PC-9 (cell line): ENCODE results near the gene PNKD. TPM values are rescaled to one million over a fixed set of nuclear protein-coding genes. Genes with fewer than 3 reads are reported as not detected.

Source experiments
- BruUV-seq: library from RNA; stranded (reverse); fragments of 400-500 nt; replicated peaks from 2 replicates; lab custom pipeline; 2021; lab: Mats Ljungman, UMichigan
- CTCF ChIA-PET: fragments of 300-600 bp; sonication (Branson Sonifier 250); formaldehyde crosslinking; loops from one replicate; lab custom pipeline; 2022; ENCODE audit warnings: antibody characterized with exemption; lab: Charles Lee
- POLR2A ChIA-PET: fragments of 300-600 bp; sonication (Branson Sonifier 250); formaldehyde crosslinking; loops from one replicate; lab custom pipeline; 2022; ENCODE audit warnings: antibody characterized with exemption; ENCODE audit not compliant: unreplicated experiment; lab: Charles Lee
- DNase-seq, 2 experiments: peaks; one replicate each; pipeline versions ENCODE4 v3.0.0 to v3.0.0-alpha.2; 2015 to 2022; ENCODE audit warnings: mixed read lengths in 1 of 2
- H2AFZ ChIP-seq: fragments of 200-600 bp; sonication (generic); 2 replicates; pipeline ENCODE4 v1.8.1; 2017; ENCODE audit warnings: antibody characterized with exemption
- H3F3A ChIP-seq: fragments of 200-600 bp; sonication (generic); 2 replicates; pipeline ENCODE4 v1.8.1; 2017; ENCODE audit warnings: antibody characterized with exemption, mild to moderate bottlenecking, low read depth; ENCODE audit not compliant: insufficient read depth
- H3K27ac ChIP-seq: fragments of 200-600 bp; sonication (generic); 2 replicates; pipeline ENCODE4 v1.6.1; 2016; ENCODE audit warnings: mixed run types
- H3K27me3 ChIP-seq: fragments of 200-600 bp; sonication (generic); 2 replicates; pipeline ENCODE4 v1.6.1; 2016; ENCODE audit warnings: low read depth, mixed run types; ENCODE audit not compliant: insufficient read depth
- H3K36me3 ChIP-seq: fragments of 200-600 bp; sonication (generic); 2 replicates; pipeline ENCODE4 v1.6.1; 2016; ENCODE audit warnings: low read depth, mixed run types
- H3K4me1 ChIP-seq: fragments of 200-600 bp; sonication (generic); replicated peaks from 2 replicates; pipeline ENCODE4 v1.6.1; 2016; ENCODE audit warnings: mixed run types; ENCODE audit not compliant: insufficient read depth
- H3K4me2 ChIP-seq: fragments of 200-600 bp; sonication (generic); 2 replicates; pipeline ENCODE4 v1.6.1; 2017; ENCODE audit warnings: mixed run types
- H3K4me3 ChIP-seq: fragments of 200-600 bp; sonication (generic); 2 replicates; pipeline ENCODE4 v1.6.1; 2016; ENCODE audit warnings: mixed run types
- H3K79me2 ChIP-seq: fragments of 200-600 bp; sonication (generic); 2 replicates; pipeline ENCODE4 v1.6.1; 2017; ENCODE audit warnings: low read depth, mixed run types
- H3K9me2 ChIP-seq: fragments of 200-600 bp; sonication (generic); 2 replicates; pipeline ENCODE4 v1.8.1; 2017; ENCODE audit warnings: mild to moderate bottlenecking; ENCODE audit not compliant: insufficient read depth
- H3K9me3 ChIP-seq: fragments of 200-600 bp; sonication (generic); 2 replicates; pipeline ENCODE4 v1.8.1; 2016; ENCODE audit warnings: low read depth; ENCODE audit not compliant: insufficient read depth
- H4K20me1 ChIP-seq: fragments of 200-600 bp; sonication (generic); 2 replicates; pipeline ENCODE4 v1.8.1; 2017; ENCODE audit not compliant: insufficient read depth
- EZH2 ChIP-seq: fragments of 200-600 bp; sonication (generic); IDR thresholded peaks from 2 replicates; pipeline ENCODE4 v1.8.0; 2017; ENCODE audit warnings: antibody characterized with exemption, low read depth
- intact Hi-C: fragments of 100-400 bp; cut with micrococcal nuclease; formaldehyde crosslinking; loops from one replicate; pipeline ENCODE4 v1.10.0; 2022; ENCODE audit not compliant: unreplicated experiment
- total RNA-seq: library from RNA; stranded (reverse); gene quantifications from 2 replicates; pipeline ENCODE4 v1.2.3, GENCODE V29; 2021
- TF ChIP-seq, protein P1 (sequence below): fragments of 200-600 bp; sonication (generic); conservative IDR thresholded peaks from 2 replicates; pipeline ENCODE4 v1.6.1; 2017; ENCODE audit warnings: mixed run types, antibody characterized with exemption, mild to moderate bottlenecking, moderate library complexity

The PNKD gene
- total RNA-seq, 1 experiment from 2014 or later, result 102 TPM

DNA sequence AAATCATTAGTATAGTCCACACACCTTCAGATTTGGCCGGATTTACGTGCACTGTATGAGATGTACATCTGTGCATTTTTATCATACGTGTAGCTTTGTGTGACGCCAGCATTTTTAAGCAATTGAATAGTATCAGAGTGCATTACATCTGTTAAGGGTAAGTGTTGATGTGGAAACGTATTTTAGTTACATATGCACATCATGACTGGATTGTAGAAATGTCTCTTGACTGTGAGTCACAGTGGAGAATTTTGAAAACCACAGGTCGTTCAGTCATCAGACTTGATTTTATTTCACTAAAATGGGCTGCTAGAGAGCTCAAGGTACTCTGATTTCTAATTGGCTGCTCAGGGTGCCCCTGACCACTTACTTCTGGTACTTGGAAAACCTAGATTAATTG, 14.9 kb upstream of the PNKD start:
- no TSS peak for BruUV-seq
- Histone ChIP-seq H3K9me3 (no peaks in the 10 kb centered on the region), H3K36me3 (peaks cover 10% of the 10 kb centered on the region; the same call in 1 of the 2 replicates), H3K27ac (no peak overlapping the region), H4K20me1 (no peaks in the 10 kb centered on the region), H3F3A (peaks cover 24% of the 10 kb centered on the region), H3K9me2 (no peaks in the 10 kb centered on the region), H3K4me1 (no peaks in the 10 kb centered on the region), H3K4me2 (no peak overlapping the region), H3K79me2 (no peaks in the 10 kb centered on the region), H3K27me3 (no peaks in the 10 kb centered on the region), H2AFZ (no peak overlapping the region), H3K4me3 (no peak overlapping the region)
- no peak for DNase-seq
- TF ChIP-seq, protein P1, sequence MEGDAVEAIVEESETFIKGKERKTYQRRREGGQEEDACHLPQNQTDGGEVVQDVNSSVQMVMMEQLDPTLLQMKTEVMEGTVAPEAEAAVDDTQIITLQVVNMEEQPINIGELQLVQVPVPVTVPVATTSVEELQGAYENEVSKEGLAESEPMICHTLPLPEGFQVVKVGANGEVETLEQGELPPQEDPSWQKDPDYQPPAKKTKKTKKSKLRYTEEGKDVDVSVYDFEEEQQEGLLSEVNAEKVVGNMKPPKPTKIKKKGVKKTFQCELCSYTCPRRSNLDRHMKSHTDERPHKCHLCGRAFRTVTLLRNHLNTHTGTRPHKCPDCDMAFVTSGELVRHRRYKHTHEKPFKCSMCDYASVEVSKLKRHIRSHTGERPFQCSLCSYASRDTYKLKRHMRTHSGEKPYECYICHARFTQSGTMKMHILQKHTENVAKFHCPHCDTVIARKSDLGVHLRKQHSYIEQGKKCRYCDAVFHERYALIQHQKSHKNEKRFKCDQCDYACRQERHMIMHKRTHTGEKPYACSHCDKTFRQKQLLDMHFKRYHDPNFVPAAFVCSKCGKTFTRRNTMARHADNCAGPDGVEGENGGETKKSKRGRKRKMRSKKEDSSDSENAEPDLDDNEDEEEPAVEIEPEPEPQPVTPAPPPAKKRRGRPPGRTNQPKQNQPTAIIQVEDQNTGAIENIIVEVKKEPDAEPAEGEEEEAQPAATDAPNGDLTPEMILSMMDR, result no peak
- no peak for TF ChIP-seq EZH2
- POLR2A ChIA-PET, result no interaction called here
- intact Hi-C loops, result loop anchor here (5.0 kb wide), 1 partner anchor 68 kb away; no protein-coding TSS in a partner anchor
- CTCF ChIA-PET, result interaction anchor here (0.6 kb wide), 1 partner anchor 469 kb away, joined by 3 read pairs; no protein-coding TSS in a partner anchor

DNA sequence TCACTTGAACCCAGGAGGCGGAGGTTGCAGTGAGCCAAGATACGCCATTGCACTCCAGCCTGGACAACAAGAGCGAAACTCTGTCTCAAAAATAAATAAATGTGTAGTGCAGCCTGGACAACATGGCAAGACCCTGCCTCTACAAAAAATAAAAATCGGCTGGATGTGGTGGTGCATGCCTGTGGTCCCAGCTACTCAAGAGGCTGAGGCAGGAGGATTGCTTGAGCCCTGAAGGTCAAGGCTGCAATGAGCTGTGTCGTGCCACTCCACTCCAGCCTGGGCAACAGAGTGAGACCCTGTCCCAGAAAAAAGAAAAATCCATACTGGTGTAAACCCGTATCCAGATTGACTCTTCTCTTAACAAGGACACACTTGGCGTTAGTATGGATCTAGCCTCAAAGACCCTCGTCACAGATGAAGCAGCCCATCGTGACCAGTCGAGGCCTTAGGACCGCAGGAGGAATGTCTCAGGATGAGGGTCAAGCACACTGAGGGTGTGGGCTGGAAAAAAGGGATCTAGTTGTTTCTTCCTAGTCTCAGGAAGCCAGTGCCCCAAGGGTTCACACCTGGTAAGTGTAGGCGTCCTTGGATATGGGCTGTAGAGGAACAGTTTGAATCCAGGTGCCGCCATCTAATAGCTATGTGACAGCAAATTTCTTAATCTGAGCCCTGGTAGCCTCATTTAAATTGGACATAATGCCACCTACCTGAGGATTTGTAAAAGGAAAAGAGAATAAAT, 13.5 kb upstream of the PNKD start:
- Histone ChIP-seq H3K4me1 (no peaks in the 10 kb centered on the region), H4K20me1 (no peaks in the 10 kb centered on the region), H3K4me3 (no peak overlapping the region), H3K9me2 (no peaks in the 10 kb centered on the region), H2AFZ (no peak overlapping the region), H3K27ac (no peak overlapping the region), H3K4me2 (no peak overlapping the region), H3F3A (peaks cover 24% of the 10 kb centered on the region), H3K9me3 (no peaks in the 10 kb centered on the region), H3K36me3 (peaks cover 5% of the 10 kb centered on the region; the same call in 1 of the 2 replicates), H3K27me3 (no peaks in the 10 kb centered on the region), H3K79me2 (no peaks in the 10 kb centered on the region)
- POLR2A ChIA-PET, result no interaction called here
- intact Hi-C loops, result loop anchor here (5.0 kb wide), 1 partner anchor 69 kb away; no protein-coding TSS in a partner anchor
- CTCF ChIA-PET, result interaction anchor here (0.7 kb wide), 1 partner anchor 9 kb away, joined by 4 read pairs; no protein-coding TSS in a partner anchor
- TF ChIP-seq, protein P1, result no peak
- no peak for TF ChIP-seq EZH2
- DNase-seq, result no peak
- TSS peak; percentile 8 for BruUV-seq

DNA sequence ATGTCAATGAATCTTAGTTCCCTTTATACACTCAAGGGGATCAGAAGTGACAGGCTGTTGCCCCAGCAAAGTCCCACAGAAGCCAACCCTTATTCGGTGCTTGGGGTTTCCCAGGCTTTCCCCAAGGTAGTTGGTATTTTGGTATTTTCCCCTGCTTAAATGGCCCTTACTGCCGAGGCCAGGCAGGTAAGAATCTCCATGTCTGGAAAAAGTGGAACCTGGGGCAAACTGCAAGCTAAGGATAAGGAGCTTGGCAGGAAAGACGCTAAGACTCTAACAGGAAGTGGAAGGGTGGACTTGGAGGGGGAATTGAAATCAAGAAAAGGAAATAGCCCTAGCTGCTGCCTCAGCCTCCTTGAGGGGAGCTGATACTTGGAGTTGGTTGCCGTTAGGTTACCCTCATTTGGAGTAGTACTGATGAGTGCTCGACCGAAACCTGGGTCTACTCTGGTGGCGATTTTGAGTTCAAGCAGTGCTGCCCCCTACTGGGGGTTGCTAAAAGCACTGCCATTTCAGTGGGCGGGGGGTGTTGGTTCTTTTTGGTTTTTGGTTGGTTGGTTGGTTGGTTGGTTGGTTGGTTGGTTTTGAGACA, 12.8 kb upstream of the PNKD start:
- no peaks in the 10 kb centered on the region for H3K9me3 ChIP-seq
- H3K27ac ChIP-seq, result no peak overlapping the region
- intact Hi-C loops, result loop anchor here (5.0 kb wide), 1 partner anchor 70 kb away; no protein-coding TSS in a partner anchor
- no peak overlapping the region for H3K4me2 ChIP-seq
- POLR2A ChIA-PET, result no interaction called here
- no peak for TF ChIP-seq EZH2
- TF ChIP-seq, protein P1, result peak; percentile 68
- no peak overlapping the region for H3K4me3 ChIP-seq
- no peaks in the 10 kb centered on the region for H3K27me3 ChIP-seq
- BruUV-seq, result no TSS peak
- H3F3A ChIP-seq, result peaks cover 23% of the 10 kb centered on the region
- H3K9me2 ChIP-seq, result no peaks in the 10 kb centered on the region
- CTCF ChIA-PET, result no interaction called here
- H3K79me2 ChIP-seq, result no peaks in the 10 kb centered on the region
- DNase-seq, result no peak
- no peak overlapping the region for H2AFZ ChIP-seq
- no peaks in the 10 kb centered on the region; the same call in 1 of the 2 replicates for H3K36me3 ChIP-seq
- H4K20me1 ChIP-seq, result no peaks in the 10 kb centered on the region
- no peaks in the 10 kb centered on the region for H3K4me1 ChIP-seq
